Spleen (tissue), 7 donors: ENCODE results near the gene GALK1.

Source experiments
- POLR2A ChIP-seq, 3 donors: fragments of 450-650 bp; IDR thresholded peaks; one replicate each; pipeline ENCODE4 v1.5.1; 2017; ENCODE audit warnings: antibody characterized with exemption in 3 of 3, mild to moderate bottlenecking in 1 of 3
- TF ChIP-seq, protein P1 (sequence below), 11 experiments: fragments of 200-600 bp in 7 of 11; fragments of 450-650 bp in 4 of 11; sonication (generic) in 4 of 11; IDR thresholded peaks in 8 of 11; conservative IDR thresholded peaks in 3 of 11; 1 replicate in 7 of 11; 2 replicates in 4 of 11; pipeline versions ENCODE4 v1.4.0 to v1.8.0; 2016 to 2021; ENCODE audit warnings: antibody characterized with exemption in 11 of 11, inconsistent platforms in 4 of 11, mild to moderate bottlenecking in 1 of 11
- donor health status: DM: no; HTN: no; CAD: no; lungs with moderate emphysema.
- donor health status: DM: no; HTN: no; CAD: no.
- donor health status: DM: no; HTN: no; CAD: no.

DNA sequence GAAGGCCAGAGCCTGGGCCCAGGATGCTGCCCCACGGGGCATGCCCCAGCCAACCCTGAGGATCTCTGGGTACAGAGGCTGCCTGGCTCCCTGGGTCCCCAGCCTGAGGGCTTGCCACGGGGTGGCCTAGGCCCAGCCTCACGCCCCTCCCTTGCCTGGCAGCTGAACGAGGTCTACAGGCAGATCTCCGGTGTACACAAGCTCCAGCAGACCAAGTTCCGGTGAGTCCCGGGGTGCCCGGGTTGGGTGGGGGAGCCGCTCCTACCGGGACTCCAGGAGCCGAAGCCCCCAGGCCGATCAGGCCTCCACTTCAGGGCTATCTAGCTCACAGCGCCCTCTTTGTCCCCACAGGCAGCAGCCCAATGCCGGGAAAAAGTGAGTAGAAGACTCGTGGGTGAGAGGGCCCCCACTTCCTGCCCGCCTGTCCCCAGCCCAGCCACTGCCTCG, 24.3 kb downstream of the GALK1 start:
- TF ChIP-seq, protein P1, sequence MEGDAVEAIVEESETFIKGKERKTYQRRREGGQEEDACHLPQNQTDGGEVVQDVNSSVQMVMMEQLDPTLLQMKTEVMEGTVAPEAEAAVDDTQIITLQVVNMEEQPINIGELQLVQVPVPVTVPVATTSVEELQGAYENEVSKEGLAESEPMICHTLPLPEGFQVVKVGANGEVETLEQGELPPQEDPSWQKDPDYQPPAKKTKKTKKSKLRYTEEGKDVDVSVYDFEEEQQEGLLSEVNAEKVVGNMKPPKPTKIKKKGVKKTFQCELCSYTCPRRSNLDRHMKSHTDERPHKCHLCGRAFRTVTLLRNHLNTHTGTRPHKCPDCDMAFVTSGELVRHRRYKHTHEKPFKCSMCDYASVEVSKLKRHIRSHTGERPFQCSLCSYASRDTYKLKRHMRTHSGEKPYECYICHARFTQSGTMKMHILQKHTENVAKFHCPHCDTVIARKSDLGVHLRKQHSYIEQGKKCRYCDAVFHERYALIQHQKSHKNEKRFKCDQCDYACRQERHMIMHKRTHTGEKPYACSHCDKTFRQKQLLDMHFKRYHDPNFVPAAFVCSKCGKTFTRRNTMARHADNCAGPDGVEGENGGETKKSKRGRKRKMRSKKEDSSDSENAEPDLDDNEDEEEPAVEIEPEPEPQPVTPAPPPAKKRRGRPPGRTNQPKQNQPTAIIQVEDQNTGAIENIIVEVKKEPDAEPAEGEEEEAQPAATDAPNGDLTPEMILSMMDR (IDR thresholded peaks at IDR 0.05 in 8 of 11, conservative IDR thresholded peaks at IDR 0.05 in 3 of 11) = no peak
- TF ChIP-seq POLR2A (IDR thresholded peaks at IDR 0.05) = no peak
